ENCODE measurements around the gene RECQL5. TPM values are rescaled to one million over a fixed set of nuclear protein-coding genes. Genes with fewer than 3 reads are reported as not detected.

The RECQL5 gene
- total RNA-seq, 3 donors from 2014 or later (not counting 1 experiment from before 2014, with no cell fraction given), result 33.4 to 39.1 (median 34.3) TPM

DNA sequence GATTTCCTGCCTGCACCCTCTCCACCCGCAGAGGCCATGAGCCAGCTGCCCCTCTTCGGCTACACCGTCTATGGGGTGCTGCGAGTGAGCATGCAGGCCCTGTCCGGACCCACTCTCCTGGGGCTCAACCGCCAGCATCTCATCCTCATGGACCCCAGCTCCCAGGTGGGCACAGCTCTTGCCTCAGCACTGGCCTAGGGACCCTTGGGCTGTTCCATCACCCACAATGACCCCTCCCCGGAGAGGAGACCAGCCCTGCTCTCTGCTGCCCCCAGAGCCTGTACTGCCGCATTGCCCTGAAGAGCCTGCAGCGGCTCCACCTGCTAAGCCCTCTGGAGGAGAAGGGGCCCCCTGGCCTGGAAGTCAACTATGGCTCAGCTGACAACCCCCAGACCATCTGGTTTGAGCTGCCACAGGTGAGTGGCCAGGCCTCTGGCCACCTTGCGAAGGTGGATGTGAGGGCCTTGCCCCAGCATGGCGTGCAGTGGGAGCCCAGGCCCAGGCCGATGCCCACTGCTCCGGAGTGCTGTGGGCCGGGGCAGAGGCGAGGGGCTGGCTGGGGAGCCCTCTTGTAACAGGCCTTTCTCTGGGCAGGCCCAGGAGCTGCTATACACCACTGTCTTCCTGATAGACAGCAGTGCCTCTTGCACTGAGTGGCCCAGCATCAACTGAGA is 41.0 kb downstream of the RECQL5 start:
- no peak overlapping the region for H3K27ac ChIP-seq (ENCODE audit: low read length)
- peak; percentile 15 for TF ChIP-seq CTCF (IDR thresholded peaks at IDR 0.05)
- H3K36me3 ChIP-seq (ENCODE audit: control insufficient read depth, insufficient read depth, low read length), result peaks cover 27% of the 10 kb centered on the region
- H3K9me3 ChIP-seq (ENCODE audit: control insufficient read depth, insufficient read depth, low read length), result no peaks in the 10 kb centered on the region
- no peaks in the 10 kb centered on the region for H3K27me3 ChIP-seq (ENCODE audit: control insufficient read depth, insufficient read depth, low read length)
- WGBS (ENCODE audit: insufficient coverage), result 91% methylated on average over 15 of the region's 15 CpGs
- peak in 1 of 2 donors; percentile 26 for DNase-seq
- no peak for ATAC-seq
- no peaks in the 10 kb centered on the region for H3K9me3 Mint-ChIP-seq
- H3K36me3 Mint-ChIP-seq, result no peaks in the 10 kb centered on the region
- no peak overlapping the region for H3K4me3 Mint-ChIP-seq
- H3K4me3 ChIP-seq (ENCODE audit: low read length), result no peak overlapping the region
- H3K27ac Mint-ChIP-seq, result no peak overlapping the region
- intact Hi-C loops (cut with micrococcal nuclease), result no loop called here
- H3K4me1 ChIP-seq (ENCODE audit: control insufficient read depth, insufficient read depth, low read length), result no peaks in the 10 kb centered on the region
- no peaks in the 10 kb centered on the region for H3K4me1 Mint-ChIP-seq
- H3K27me3 Mint-ChIP-seq (ENCODE audit: low read depth in 2 of 2), result no peaks in the 10 kb centered on the region

- DNase-seq (no peak), ATAC-seq (no peak)
- no peaks in the 10 kb centered on the region for H3K27me3 ChIP-seq (ENCODE audit: control insufficient read depth, insufficient read depth, low read length)
- Mint-ChIP-seq H3K27me3 (ENCODE audit: low read depth in 2 of 2) (no peaks in the 10 kb centered on the region), H3K4me1 (no peaks in the 10 kb centered on the region), H3K4me3 (no peak overlapping the region), H3K36me3 (no peaks in the 10 kb centered on the region), H3K27ac (no peak overlapping the region), H3K9me3 (no peaks in the 10 kb centered on the region)
- H3K27ac ChIP-seq (ENCODE audit: low read length), result no peak overlapping the region
- H3K36me3 ChIP-seq (ENCODE audit: control insufficient read depth, insufficient read depth, low read length), result peaks cover 37% of the 10 kb centered on the region
- H3K9me3 ChIP-seq (ENCODE audit: control insufficient read depth, insufficient read depth, low read length), result no peaks in the 10 kb centered on the region
- H3K4me1 ChIP-seq (ENCODE audit: control insufficient read depth, insufficient read depth, low read length), result no peaks in the 10 kb centered on the region
- WGBS (ENCODE audit: insufficient coverage), result 90% methylated on average over 19 of the region's 23 CpGs
- intact Hi-C loops (cut with micrococcal nuclease), result no loop called here
- TF ChIP-seq CTCF (IDR thresholded peaks at IDR 0.05), result no peak
- no peak overlapping the region for H3K4me3 ChIP-seq (ENCODE audit: low read length)
These were observed 42.1 kb downstream of the RECQL5 start for GRCh38 chr17:75624714-75625345.

GRCh38 chr17:75624021-75624420 is 42.9 kb downstream of the RECQL5 start:
- H3K27me3 Mint-ChIP-seq (ENCODE audit: low read depth in 2 of 2), result no peaks in the 10 kb centered on the region
- no peaks in the 10 kb centered on the region for H3K4me1 ChIP-seq (ENCODE audit: control insufficient read depth, insufficient read depth, low read length)
- H3K4me3 Mint-ChIP-seq, result no peak overlapping the region
- no peak for DNase-seq
- H3K4me3 ChIP-seq (ENCODE audit: low read length), result no peak overlapping the region
- H3K27ac Mint-ChIP-seq, result no peak overlapping the region
- no peaks in the 10 kb centered on the region for H3K9me3 Mint-ChIP-seq
- intact Hi-C loops (cut with micrococcal nuclease), result no loop called here
- H3K4me1 Mint-ChIP-seq, result no peaks in the 10 kb centered on the region
- no peak for TF ChIP-seq CTCF (IDR thresholded peaks at IDR 0.05)
- WGBS (ENCODE audit: insufficient coverage), result 95% methylated on average over 12 of the region's 12 CpGs
- H3K9me3 ChIP-seq (ENCODE audit: control insufficient read depth, insufficient read depth, low read length), result no peaks in the 10 kb centered on the region
- ATAC-seq, result no peak
- H3K36me3 ChIP-seq (ENCODE audit: control insufficient read depth, insufficient read depth, low read length), result peaks cover 41% of the 10 kb centered on the region
- no peaks in the 10 kb centered on the region for H3K36me3 Mint-ChIP-seq
- H3K27me3 ChIP-seq (ENCODE audit: control insufficient read depth, insufficient read depth, low read length), result no peaks in the 10 kb centered on the region
- H3K27ac ChIP-seq (ENCODE audit: low read length), result no peak overlapping the region
